ENCODE measurements around the gene SMG6.

SMG6 gene

GRCh38 chr17:2074919-2075318, 228.7 kb downstream of the SMG6 start:
- no peaks in the 10 kb centered on the region for H3K9me2 ChIP-seq (replicated peaks; ENCODE audit: insufficient read depth, low read length)
- H3K36me3 ChIP-seq (ENCODE audit: low read length): no peaks in the 10 kb centered on the region
- no peaks in the 10 kb centered on the region for H3F3A ChIP-seq (ENCODE audit: insufficient read depth)
- no peak for TF ChIP-seq CTCF (IDR thresholded peaks at IDR 0.05; ENCODE audit: insufficient read depth, low read length, poor library complexity, severe bottlenecking)
- TF ChIP-seq EZH2phosphoT487 (conservative IDR thresholded peaks at IDR 0.05; ENCODE audit: low read length): no peak
- no peak overlapping the region for H3K27ac ChIP-seq (ENCODE audit: low read depth, low read length)
- no peak overlapping the region for H3K4me2 ChIP-seq (ENCODE audit: low read depth, low read length, poor library complexity, severe bottlenecking)
- H3K4me3 ChIP-seq (ENCODE audit: insufficient read depth, low read length, poor library complexity, severe bottlenecking): no peak overlapping the region
- H3K9me3 ChIP-seq (ENCODE audit: insufficient read depth, low read length): no peaks in the 10 kb centered on the region
- no peaks in the 10 kb centered on the region for H4K20me1 ChIP-seq (ENCODE audit: low read depth, low read length)
- H3K9ac ChIP-seq (ENCODE audit: low read length): no peak overlapping the region
- H3K27me3 ChIP-seq (ENCODE audit: low read length): no peaks in the 10 kb centered on the region
- H3K79me2 ChIP-seq (ENCODE audit: insufficient read depth, low read length): no peaks in the 10 kb centered on the region
- no peak overlapping the region for H2AFZ ChIP-seq (ENCODE audit: low read depth, low read length, severe bottlenecking)

GRCh38 chr17:2071455-2072281, 231.9 kb downstream of the SMG6 start:
- no peaks in the 10 kb centered on the region for H3K27me3 ChIP-seq (ENCODE audit: low read length)
- TF ChIP-seq EZH2phosphoT487 (conservative IDR thresholded peaks at IDR 0.05; ENCODE audit: low read length) (no peak), CTCF (IDR thresholded peaks at IDR 0.05; ENCODE audit: insufficient read depth, low read length, poor library complexity, severe bottlenecking) (no peak)
- no peak overlapping the region for H3K4me3 ChIP-seq (ENCODE audit: insufficient read depth, low read length, poor library complexity, severe bottlenecking)
- no peaks in the 10 kb centered on the region for H3K36me3 ChIP-seq (ENCODE audit: low read length)
- no peaks in the 10 kb centered on the region for H3K79me2 ChIP-seq (ENCODE audit: insufficient read depth, low read length)
- H3K9me3 ChIP-seq (ENCODE audit: insufficient read depth, low read length): no peaks in the 10 kb centered on the region
- no peak overlapping the region for H3K27ac ChIP-seq (ENCODE audit: low read depth, low read length)
- no peaks in the 10 kb centered on the region for H3F3A ChIP-seq (ENCODE audit: insufficient read depth)
- H4K20me1 ChIP-seq (ENCODE audit: low read depth, low read length): no peaks in the 10 kb centered on the region
- no peak overlapping the region for H2AFZ ChIP-seq (ENCODE audit: low read depth, low read length, severe bottlenecking)
- H3K9ac ChIP-seq (ENCODE audit: low read length): no peak overlapping the region
- no peak overlapping the region for H3K4me2 ChIP-seq (ENCODE audit: low read depth, low read length, poor library complexity, severe bottlenecking)
- H3K9me2 ChIP-seq (replicated peaks; ENCODE audit: insufficient read depth, low read length): no peaks in the 10 kb centered on the region

GRCh38 chr17:2071024-2071385, 232.6 kb downstream of the SMG6 start:
- Histone ChIP-seq H4K20me1 (ENCODE audit: low read depth, low read length) (no peaks in the 10 kb centered on the region), H3K4me3 (ENCODE audit: insufficient read depth, low read length, poor library complexity, severe bottlenecking) (no peak overlapping the region), H3K36me3 (ENCODE audit: low read length) (no peaks in the 10 kb centered on the region), H2AFZ (ENCODE audit: low read depth, low read length, severe bottlenecking) (no peak overlapping the region), H3K9me3 (ENCODE audit: insufficient read depth, low read length) (no peaks in the 10 kb centered on the region), H3K79me2 (ENCODE audit: insufficient read depth, low read length) (no peaks in the 10 kb centered on the region), H3K9me2 (replicated peaks; ENCODE audit: insufficient read depth, low read length) (no peaks in the 10 kb centered on the region), H3K4me2 (ENCODE audit: low read depth, low read length, poor library complexity, severe bottlenecking) (no peak overlapping the region), H3K9ac (ENCODE audit: low read length) (no peak overlapping the region), H3F3A (ENCODE audit: insufficient read depth) (no peaks in the 10 kb centered on the region), H3K27me3 (ENCODE audit: low read length) (no peaks in the 10 kb centered on the region), H3K27ac (ENCODE audit: low read depth, low read length) (no peak overlapping the region)
- TF ChIP-seq EZH2phosphoT487 (conservative IDR thresholded peaks at IDR 0.05; ENCODE audit: low read length) (no peak), CTCF (IDR thresholded peaks at IDR 0.05; ENCODE audit: insufficient read depth, low read length, poor library complexity, severe bottlenecking) (no peak)
